HL-60 (cell line): ENCODE measurements around the gene HIRA.

Experiments
- DNase-seq, 2 experiments: peaks; one replicate each; pipeline ENCODE4 v3.0.0-alpha.2; 2010 to 2020; ENCODE audit warnings: low read depth in 1 of 2, low spot score in 1 of 2
- H3K27ac ChIP-seq: fragments of 250-450 bp; sonication (Bioruptor Pico); replicated peaks from 2 replicates; pipeline ENCODE4 v1.5.1; 2020; ENCODE audit warnings: mild to moderate bottlenecking, moderate library complexity
- H3K27me3 ChIP-seq: fragments of 250-450 bp; sonication (Bioruptor Pico); 2 replicates; pipeline ENCODE4 v1.5.1; 2021; ENCODE audit warnings: mild to moderate bottlenecking, moderate library complexity; ENCODE audit not compliant: insufficient read depth, poor library complexity, severe bottlenecking
- H3K4me3 ChIP-seq: replicated peaks from 2 replicates; pipeline ENCODE4 v1.5.1; 2011; ENCODE audit warnings: mild to moderate bottlenecking, control low read depth, low read length; ENCODE audit not compliant: insufficient read depth
- GABPA ChIP-seq: IDR thresholded peaks from 2 replicates; pipeline ENCODE4 v1.6.1; 2012; ENCODE audit warnings: low read depth
- POLR2AphosphoS5 ChIP-seq: IDR thresholded peaks from 2 replicates; pipeline ENCODE4 v1.6.1; 2012; ENCODE audit warnings: low read depth
- SPI1 ChIP-seq: IDR thresholded peaks from 2 replicates; pipeline ENCODE4 v1.6.1; 2012; ENCODE audit warnings: low read depth, mild to moderate bottlenecking, borderline replicate concordance
- TF ChIP-seq, protein P1 (sequence below): IDR thresholded peaks from one replicate; pipeline ENCODE4 v1.5.1; 2011; ENCODE audit warnings: low read length, control low read depth, inconsistent platforms; ENCODE audit not compliant: insufficient read depth
- TF ChIP-seq, protein P2 (sequence below): IDR thresholded peaks from 2 replicates; pipeline ENCODE4 v1.6.1; 2012; ENCODE audit warnings: low read depth; ENCODE audit not compliant: insufficient replicate concordance

HIRA gene

DNA sequence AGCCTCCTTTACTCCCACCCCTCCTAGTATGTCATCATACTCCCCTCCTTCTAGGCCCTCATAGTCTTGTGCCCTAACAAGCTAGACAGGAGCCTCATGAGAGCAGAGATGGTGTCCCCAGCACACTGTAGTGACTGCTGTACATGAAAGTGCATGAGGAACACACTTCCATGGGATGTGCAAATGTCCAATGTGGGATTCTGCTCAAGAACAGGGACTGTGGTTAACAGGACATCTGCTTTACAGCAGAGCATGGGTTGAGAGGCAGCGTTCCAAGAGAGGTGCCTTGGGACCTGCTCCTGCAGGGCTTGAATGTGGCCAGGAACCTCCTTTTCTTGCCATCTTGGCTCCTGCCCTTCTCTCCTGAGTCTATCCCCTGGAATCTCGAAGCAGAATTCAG, 45.3 kb downstream of the HIRA start:
- H3K4me3 ChIP-seq = no peak overlapping the region
- no peak for DNase-seq
- no peaks in the 10 kb centered on the region for H3K27me3 ChIP-seq
- H3K27ac ChIP-seq = no peak overlapping the region
- TF ChIP-seq, protein P1, sequence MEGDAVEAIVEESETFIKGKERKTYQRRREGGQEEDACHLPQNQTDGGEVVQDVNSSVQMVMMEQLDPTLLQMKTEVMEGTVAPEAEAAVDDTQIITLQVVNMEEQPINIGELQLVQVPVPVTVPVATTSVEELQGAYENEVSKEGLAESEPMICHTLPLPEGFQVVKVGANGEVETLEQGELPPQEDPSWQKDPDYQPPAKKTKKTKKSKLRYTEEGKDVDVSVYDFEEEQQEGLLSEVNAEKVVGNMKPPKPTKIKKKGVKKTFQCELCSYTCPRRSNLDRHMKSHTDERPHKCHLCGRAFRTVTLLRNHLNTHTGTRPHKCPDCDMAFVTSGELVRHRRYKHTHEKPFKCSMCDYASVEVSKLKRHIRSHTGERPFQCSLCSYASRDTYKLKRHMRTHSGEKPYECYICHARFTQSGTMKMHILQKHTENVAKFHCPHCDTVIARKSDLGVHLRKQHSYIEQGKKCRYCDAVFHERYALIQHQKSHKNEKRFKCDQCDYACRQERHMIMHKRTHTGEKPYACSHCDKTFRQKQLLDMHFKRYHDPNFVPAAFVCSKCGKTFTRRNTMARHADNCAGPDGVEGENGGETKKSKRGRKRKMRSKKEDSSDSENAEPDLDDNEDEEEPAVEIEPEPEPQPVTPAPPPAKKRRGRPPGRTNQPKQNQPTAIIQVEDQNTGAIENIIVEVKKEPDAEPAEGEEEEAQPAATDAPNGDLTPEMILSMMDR = no peak
- TF ChIP-seq GABPA = no peak
- TF ChIP-seq, protein P2, sequence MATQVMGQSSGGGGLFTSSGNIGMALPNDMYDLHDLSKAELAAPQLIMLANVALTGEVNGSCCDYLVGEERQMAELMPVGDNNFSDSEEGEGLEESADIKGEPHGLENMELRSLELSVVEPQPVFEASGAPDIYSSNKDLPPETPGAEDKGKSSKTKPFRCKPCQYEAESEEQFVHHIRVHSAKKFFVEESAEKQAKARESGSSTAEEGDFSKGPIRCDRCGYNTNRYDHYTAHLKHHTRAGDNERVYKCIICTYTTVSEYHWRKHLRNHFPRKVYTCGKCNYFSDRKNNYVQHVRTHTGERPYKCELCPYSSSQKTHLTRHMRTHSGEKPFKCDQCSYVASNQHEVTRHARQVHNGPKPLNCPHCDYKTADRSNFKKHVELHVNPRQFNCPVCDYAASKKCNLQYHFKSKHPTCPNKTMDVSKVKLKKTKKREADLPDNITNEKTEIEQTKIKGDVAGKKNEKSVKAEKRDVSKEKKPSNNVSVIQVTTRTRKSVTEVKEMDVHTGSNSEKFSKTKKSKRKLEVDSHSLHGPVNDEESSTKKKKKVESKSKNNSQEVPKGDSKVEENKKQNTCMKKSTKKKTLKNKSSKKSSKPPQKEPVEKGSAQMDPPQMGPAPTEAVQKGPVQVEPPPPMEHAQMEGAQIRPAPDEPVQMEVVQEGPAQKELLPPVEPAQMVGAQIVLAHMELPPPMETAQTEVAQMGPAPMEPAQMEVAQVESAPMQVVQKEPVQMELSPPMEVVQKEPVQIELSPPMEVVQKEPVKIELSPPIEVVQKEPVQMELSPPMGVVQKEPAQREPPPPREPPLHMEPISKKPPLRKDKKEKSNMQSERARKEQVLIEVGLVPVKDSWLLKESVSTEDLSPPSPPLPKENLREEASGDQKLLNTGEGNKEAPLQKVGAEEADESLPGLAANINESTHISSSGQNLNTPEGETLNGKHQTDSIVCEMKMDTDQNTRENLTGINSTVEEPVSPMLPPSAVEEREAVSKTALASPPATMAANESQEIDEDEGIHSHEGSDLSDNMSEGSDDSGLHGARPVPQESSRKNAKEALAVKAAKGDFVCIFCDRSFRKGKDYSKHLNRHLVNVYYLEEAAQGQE = no peak
- TF ChIP-seq POLR2AphosphoS5 = no peak
- TF ChIP-seq SPI1 = no peak

DNA sequence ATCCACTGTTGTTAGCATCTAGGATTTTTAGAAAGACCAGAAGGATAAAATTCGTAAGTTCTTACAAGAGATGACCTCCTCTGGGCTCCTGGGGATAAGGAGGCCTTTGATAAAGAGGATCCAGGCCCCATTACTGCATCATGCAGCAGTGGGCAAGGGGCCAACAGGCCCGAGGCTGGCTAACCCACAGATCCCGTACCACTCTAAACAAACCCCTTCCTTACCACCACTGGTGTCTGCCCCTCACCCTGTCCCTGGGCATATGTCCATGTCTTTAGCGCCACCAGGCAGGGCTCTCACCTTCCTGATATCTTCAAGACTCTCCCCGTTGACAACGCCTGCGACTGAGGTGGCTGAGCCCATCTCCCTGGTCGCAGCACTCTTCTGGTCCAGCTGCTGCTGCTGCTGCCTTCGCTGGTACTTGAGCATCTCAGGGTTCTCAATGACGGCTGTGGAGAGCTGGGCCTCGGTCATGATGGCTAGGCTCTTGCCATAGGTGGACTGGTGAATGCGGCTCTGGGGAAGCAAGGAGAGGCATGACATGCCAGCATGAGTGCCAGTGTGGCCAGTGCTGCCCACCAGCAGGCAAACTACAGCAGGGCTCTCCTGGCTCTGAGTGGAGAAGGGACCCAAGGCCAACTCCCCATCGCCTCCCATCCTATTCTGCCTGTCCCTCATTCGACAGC, 46.2 kb downstream of the HIRA start:
- TF ChIP-seq SPI1 (no peak), POLR2AphosphoS5 (no peak), GABPA (no peak)
- TF ChIP-seq, protein P1 = no peak
- TF ChIP-seq, protein P2 = no peak
- Histone ChIP-seq H3K4me3 (no peak overlapping the region), H3K27ac (no peak overlapping the region), H3K27me3 (no peaks in the 10 kb centered on the region)
- DNase-seq = no peak

DNA sequence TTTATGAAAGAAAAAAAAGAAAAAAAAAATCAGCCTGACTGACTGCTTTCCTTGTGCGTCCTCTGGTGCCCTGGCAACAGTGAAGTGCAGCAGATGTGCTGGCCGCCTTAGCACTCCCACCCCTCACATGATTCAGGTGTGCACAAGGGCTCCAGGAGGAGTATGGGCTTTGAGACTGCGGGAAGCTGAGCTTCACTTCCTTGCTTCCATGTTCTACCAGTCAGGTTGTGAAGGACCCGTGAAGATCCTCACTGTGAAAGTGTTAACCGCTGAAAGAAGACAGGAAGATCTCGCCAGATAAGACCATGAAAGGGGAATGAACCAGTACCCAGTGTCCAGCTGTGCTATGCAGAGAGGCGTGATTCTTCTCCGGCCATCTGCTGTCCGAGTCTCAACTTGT, 48.2 kb downstream of the HIRA start:
- Histone ChIP-seq H3K4me3 (no peak overlapping the region), H3K27ac (no peak overlapping the region), H3K27me3 (no peaks in the 10 kb centered on the region)
- DNase-seq = no peak
- TF ChIP-seq, protein P2 = no peak
- TF ChIP-seq GABPA (no peak), SPI1 (no peak), POLR2AphosphoS5 (no peak)
- TF ChIP-seq, protein P1 = no peak
